Stimulated activated naive B cell treated with anti-CD40 and anti-IgM and Interleukin-4, amounts not matched to agents 10 μg/mL and 1 μg/mL and 100 μg/mL, for 72 hours (primary cell): ENCODE data around the gene CCDC157.
A peak's percentile ranks its signal among the peaks of the same experiment; 100 is the strongest.
"Not testable (repeated sequence)": the region's sequence is repeated elsewhere in the genome, so short reads cannot be mapped to it uniquely, and the experiment has no call there.

ENCODE experiments used
- ATAC-seq, 2 donors: fragments of 150-1000 bp; cut with Tn5 transposase; replicated peaks; 2 replicates each; pipeline ENCODE4 v1.10.0; 2021; ENCODE audit warnings: moderate library complexity in 1 of 2
- DNase-seq: peaks from one replicate; pipeline ENCODE4 v3.0.0; 2021
- H3K27ac Mint-ChIP-seq: one replicate; pipeline ENCODE4 v1.8.0; 2022; ENCODE audit warnings: mild to moderate bottlenecking, mixed read lengths
- H3K27me3 Mint-ChIP-seq, 2 donors: one replicate each; pipeline ENCODE4 v1.8.0; 2022; ENCODE audit warnings: mixed read lengths in 2 of 2
- H3K36me3 Mint-ChIP-seq, 2 donors: one replicate each; pipeline ENCODE4 v1.8.0; 2022; ENCODE audit warnings: mixed read lengths in 2 of 2, mild to moderate bottlenecking in 1 of 2
- H3K4me1 Mint-ChIP-seq, 2 donors: one replicate each; pipeline ENCODE4 v1.8.0; 2022; ENCODE audit warnings: mixed read lengths in 2 of 2, mild to moderate bottlenecking in 1 of 2
- H3K4me3 Mint-ChIP-seq, 2 donors: one replicate each; pipeline ENCODE4 v1.8.0; 2022; ENCODE audit warnings: mild to moderate bottlenecking in 2 of 2, mixed read lengths in 2 of 2, moderate library complexity in 1 of 2
- H3K9me3 Mint-ChIP-seq, 2 donors: one replicate each; pipeline ENCODE4 v1.8.0; 2022; ENCODE audit warnings: mixed read lengths in 2 of 2, mild to moderate bottlenecking in 1 of 2

The CCDC157 gene

GRCh38 chr22:30397656-30398635 lies 41.1 kb downstream of the CCDC157 start:
- ATAC-seq (peak in 1 of 2 donors; percentile 16), DNase-seq (no peak)
- peaks cover 34 to 41% of the 10 kb centered on the region in 2 donors for H3K27me3 Mint-ChIP-seq
- peak overlapping the region; percentile 81 to 88 for H3K4me3 Mint-ChIP-seq
- no peaks in the 10 kb centered on the region for H3K9me3 Mint-ChIP-seq
- H3K27ac Mint-ChIP-seq, result no peak overlapping the region
- H3K36me3 Mint-ChIP-seq, result peaks cover 0 to under 1% of the 10 kb centered on the region in 2 donors
- peaks cover 13 to 32% of the 10 kb centered on the region in 2 donors for H3K4me1 Mint-ChIP-seq

- ATAC-seq (no peak), DNase-seq (no peak)
- Mint-ChIP-seq H3K27me3 (peaks cover 34 to 41% of the 10 kb centered on the region in 2 donors), H3K4me1 (peaks cover 10 to 27% of the 10 kb centered on the region in 2 donors), H3K4me3 (peak overlapping the region in 1 of 2 donors; percentile 2), H3K27ac (no peak overlapping the region), H3K36me3 (peaks cover 0 to 3% of the 10 kb centered on the region in 2 donors), H3K9me3 (no peaks in the 10 kb centered on the region)
These were observed 42.2 kb downstream of the CCDC157 start for GRCh38 chr22:30398685-30399680.

GRCh38 chr22:30399718-30400117 lies 42.9 kb downstream of the CCDC157 start:
- Mint-ChIP-seq H3K36me3 (peaks cover 0 to 3% of the 10 kb centered on the region in 2 donors), H3K27me3 (peaks cover 34 to 41% of the 10 kb centered on the region in 2 donors), H3K27ac (no peak overlapping the region), H3K4me3 (no peak overlapping the region), H3K4me1 (peaks cover 10 to 27% of the 10 kb centered on the region in 2 donors), H3K9me3 (no peaks in the 10 kb centered on the region)
- ATAC-seq (no peak), DNase-seq (no peak)

- no peaks in the 10 kb centered on the region for H3K9me3 Mint-ChIP-seq
- H3K36me3 Mint-ChIP-seq, result peaks cover 0 to 3% of the 10 kb centered on the region in 2 donors
- H3K4me3 Mint-ChIP-seq, result no peak overlapping the region
- peaks cover 10 to 27% of the 10 kb centered on the region in 2 donors for H3K4me1 Mint-ChIP-seq
- H3K27ac Mint-ChIP-seq, result no peak overlapping the region
- DNase-seq (no peak), ATAC-seq (no peak)
- H3K27me3 Mint-ChIP-seq, result peaks cover 34 to 41% of the 10 kb centered on the region in 2 donors
These were observed 43.4 kb downstream of the CCDC157 start for GRCh38 chr22:30400159-30400558.

GRCh38 chr22:30401024-30401423 lies 44.2 kb downstream of the CCDC157 start:
- H3K36me3 Mint-ChIP-seq, DNase-seq, H3K27ac Mint-ChIP-seq, H3K4me3 Mint-ChIP-seq, ATAC-seq, H3K9me3 Mint-ChIP-seq: not testable (repeated sequence)
- H3K27me3 Mint-ChIP-seq, result peaks cover 28 to 32% of the 10 kb centered on the region in 2 donors
- peaks cover 10 to 27% of the 10 kb centered on the region in 2 donors for H3K4me1 Mint-ChIP-seq

- Mint-ChIP-seq H3K36me3 (peaks cover 1 to 6% of the 10 kb centered on the region in 2 donors), H3K9me3 (no peaks in the 10 kb centered on the region), H3K4me3 (no peak overlapping the region), H3K4me1 (peaks cover 3 to 16% of the 10 kb centered on the region in 2 donors), H3K27me3 (peaks cover 18 to 21% of the 10 kb centered on the region in 2 donors), H3K27ac (no peak overlapping the region)
- ATAC-seq (no peak), DNase-seq (no peak)
These were observed 45.4 kb downstream of the CCDC157 start for GRCh38 chr22:30402028-30402765.

GRCh38 chr22:30402766-30403104 lies 45.9 kb downstream of the CCDC157 start:
- ATAC-seq, H3K9me3 Mint-ChIP-seq, H3K4me3 Mint-ChIP-seq, H3K36me3 Mint-ChIP-seq, H3K27ac Mint-ChIP-seq, DNase-seq: not testable (repeated sequence)
- Mint-ChIP-seq H3K27me3 (peaks cover 14 to 15% of the 10 kb centered on the region in 2 donors), H3K4me1 (peaks cover under 1 to 12% of the 10 kb centered on the region in 2 donors)

- no peak overlapping the region for H3K27ac Mint-ChIP-seq
- H3K9me3 Mint-ChIP-seq, result no peaks in the 10 kb centered on the region
- no peaks in the 10 kb centered on the region for H3K27me3 Mint-ChIP-seq
- DNase-seq (no peak), ATAC-seq (no peak)
- H3K4me3 Mint-ChIP-seq, result no peak overlapping the region
- H3K36me3 Mint-ChIP-seq, result peaks cover 1 to 8% of the 10 kb centered on the region in 2 donors
- H3K4me1 Mint-ChIP-seq, result peaks cover 0 to 6% of the 10 kb centered on the region in 2 donors
These were observed 47.5 kb downstream of the CCDC157 start for GRCh38 chr22:30404307-30404706.

GRCh38 chr22:30405731-30406130 lies 48.9 kb downstream of the CCDC157 start:
- Mint-ChIP-seq H3K27ac (no peak overlapping the region), H3K4me1 (peaks cover 0 to 6% of the 10 kb centered on the region in 2 donors), H3K27me3 (no peaks in the 10 kb centered on the region), H3K36me3 (peaks cover 1 to 11% of the 10 kb centered on the region in 2 donors), H3K9me3 (no peaks in the 10 kb centered on the region), H3K4me3 (no peak overlapping the region)
- ATAC-seq (no peak), DNase-seq (no peak)

- Mint-ChIP-seq H3K27me3 (no peaks in the 10 kb centered on the region), H3K4me3 (no peak overlapping the region), H3K36me3 (peaks cover 1 to 11% of the 10 kb centered on the region in 2 donors), H3K9me3 (no peaks in the 10 kb centered on the region), H3K27ac (no peak overlapping the region), H3K4me1 (peaks cover 0 to 6% of the 10 kb centered on the region in 2 donors)
- ATAC-seq (no peak), DNase-seq (no peak)
These were observed 49.6 kb downstream of the CCDC157 start for GRCh38 chr22:30406400-30406799.

GRCh38 chr22:30408388-30409102 lies 51.7 kb downstream of the CCDC157 start:
- no peaks in the 10 kb centered on the region for H3K4me1 Mint-ChIP-seq
- no peak for DNase-seq
- ATAC-seq, result no peak
- H3K27me3 Mint-ChIP-seq, result no peaks in the 10 kb centered on the region
- H3K36me3 Mint-ChIP-seq, result peaks cover 4 to 20% of the 10 kb centered on the region in 2 donors
- no peaks in the 10 kb centered on the region for H3K9me3 Mint-ChIP-seq
- H3K4me3 Mint-ChIP-seq, result no peak overlapping the region
- H3K27ac Mint-ChIP-seq, result no peak overlapping the region

- DNase-seq (no peak), ATAC-seq (no peak)
- Mint-ChIP-seq H3K27me3 (no peaks in the 10 kb centered on the region), H3K9me3 (no peaks in the 10 kb centered on the region), H3K36me3 (peaks cover 16 to 35% of the 10 kb centered on the region in 2 donors), H3K4me3 (no peak overlapping the region), H3K27ac (no peak overlapping the region), H3K4me1 (no peaks in the 10 kb centered on the region)
These were observed 55.0 kb downstream of the CCDC157 start for GRCh38 chr22:30411780-30412179.

- DNase-seq (no peak), ATAC-seq (no peak)
- H3K27me3 Mint-ChIP-seq, result no peaks in the 10 kb centered on the region
- no peaks in the 10 kb centered on the region for H3K4me1 Mint-ChIP-seq
- no peak overlapping the region for H3K4me3 Mint-ChIP-seq
- H3K36me3 Mint-ChIP-seq, result peaks cover 16 to 35% of the 10 kb centered on the region in 2 donors
- H3K9me3 Mint-ChIP-seq, result no peaks in the 10 kb centered on the region
- no peak overlapping the region for H3K27ac Mint-ChIP-seq
These were observed 56.2 kb downstream of the CCDC157 start for GRCh38 chr22:30413001-30413400.
